IMR-90 (cell line): ENCODE data around the gene LTBP2. TPM values are rescaled to one million over a fixed set of nuclear protein-coding genes. Genes with fewer than 3 reads are reported as not detected.

Source experiments
- ATAC-seq: fragments of 200-7000 bp; cut with Tn5 transposase; 2 replicates; pipeline ENCODE4 v1.9.1; 2020; ENCODE audit warnings: low read depth, mild to moderate bottlenecking, moderate library complexity
- BruUV-seq: library from RNA; stranded (reverse); fragments of 400-500 nt; replicated peaks from 2 replicates; lab custom pipeline; 2021; lab: Mats Ljungman, UMichigan
- CTCF ChIA-PET: fragments of 300-600 bp; formaldehyde crosslinking; extraction: SDS; loops from one replicate; lab custom pipeline; 2021; ENCODE audit warnings: antibody characterized with exemption; lab: Yijun Ruan, JAX
- POLR2A ChIA-PET: fragments of 300-600 bp; sonication (Branson Sonifier 250); formaldehyde crosslinking; loops from one replicate; lab custom pipeline; 2022; ENCODE audit warnings: antibody characterized with exemption; ENCODE audit not compliant: unreplicated experiment; lab: Charles Lee
- DNase-seq: peaks from one replicate; pipeline ENCODE4 v3.0.0; 2013
- H2AFZ ChIP-seq: replicated peaks from 2 replicates; pipeline ENCODE3; 2013; ENCODE audit warnings: low read length, mild to moderate bottlenecking; ENCODE audit not compliant: poor library complexity
- H2AK5ac ChIP-seq: 2 replicates; pipeline ENCODE4 v1.6.1; 2013; ENCODE audit warnings: low read depth, low read length, inconsistent platforms
- H2AK9ac ChIP-seq: replicated peaks from 2 replicates; pipeline ENCODE3; 2013; ENCODE audit warnings: mild to moderate bottlenecking, low read depth, low read length, moderate library complexity; ENCODE audit not compliant: poor library complexity
- H2BK120ac ChIP-seq: 2 replicates; pipeline ENCODE4 v1.6.1; 2013; ENCODE audit warnings: low read depth, low read length, inconsistent platforms
- H2BK15ac ChIP-seq: 3 replicates; pipeline ENCODE4 v1.6.1; 2013; ENCODE audit warnings: low read depth, low read length, inconsistent platforms
- H2BK20ac ChIP-seq: 2 replicates; pipeline ENCODE4 v1.6.1; 2013; ENCODE audit warnings: low read depth, mild to moderate bottlenecking, inconsistent platforms, low read length, moderate library complexity
- H2BK5ac ChIP-seq: 2 replicates; pipeline ENCODE4 v1.6.1; 2013; ENCODE audit warnings: mild to moderate bottlenecking, low read depth, low read length, inconsistent platforms; ENCODE audit not compliant: poor library complexity, severe bottlenecking
- H3K14ac ChIP-seq: replicated peaks from 2 replicates; pipeline ENCODE4 v1.6.1; 2013; ENCODE audit warnings: low read depth, low read length, inconsistent platforms
- H3K18ac ChIP-seq: 2 replicates; pipeline ENCODE4 v1.6.1; 2013; ENCODE audit warnings: low read depth, low read length, control low read depth
- H3K23ac ChIP-seq: 2 replicates; pipeline ENCODE4 v1.6.1; 2013; ENCODE audit warnings: low read depth, low read length, inconsistent platforms
- H3K27ac ChIP-seq: 2 replicates; pipeline ENCODE4 v1.5.1; 2013; ENCODE audit warnings: mild to moderate bottlenecking, control low read depth, low read length; ENCODE audit not compliant: insufficient read depth
- H3K27me3 ChIP-seq: 2 replicates; pipeline ENCODE4 v1.6.1; 2013; ENCODE audit warnings: low read length; ENCODE audit not compliant: control insufficient read depth, insufficient read depth
- H3K36me3 ChIP-seq: 2 replicates; pipeline ENCODE4 v1.6.1; 2013; ENCODE audit warnings: low read length, mixed read lengths; ENCODE audit not compliant: control insufficient read depth, insufficient read depth
- H3K4ac ChIP-seq: 2 replicates; pipeline ENCODE4 v1.6.1; 2013; ENCODE audit warnings: low read depth, low read length, inconsistent platforms
- H3K4me1 ChIP-seq: 2 replicates; pipeline ENCODE4 v1.6.1; 2013; ENCODE audit warnings: low read length, mixed read lengths; ENCODE audit not compliant: control insufficient read depth, insufficient read depth
- H3K4me2 ChIP-seq: 2 replicates; pipeline ENCODE4 v1.6.1; 2013; ENCODE audit warnings: low read depth, mild to moderate bottlenecking, control low read depth, low read length, moderate library complexity
- H3K4me3 ChIP-seq: 2 replicates; pipeline ENCODE4 v1.5.1; 2013; ENCODE audit warnings: low read depth, mild to moderate bottlenecking, control low read depth, low read length, moderate library complexity; ENCODE audit not compliant: insufficient read depth
- H3K56ac ChIP-seq: 2 replicates; pipeline ENCODE4 v1.6.1; 2013; ENCODE audit warnings: low read length, inconsistent platforms; ENCODE audit not compliant: insufficient read depth; ENCODE audit errors: extremely low read depth
- H3K79me1 ChIP-seq, 2 experiments: 2 replicates each; pipeline ENCODE4 v1.6.1; 2013; ENCODE audit warnings: low read length in 2 of 2, inconsistent platforms in 1 of 2, low read depth in 1 of 2
- H3K9ac ChIP-seq: 2 replicates; pipeline ENCODE4 v1.6.1; 2013; ENCODE audit warnings: low read depth, low read length, control low read depth
- H3K9me1 ChIP-seq: 2 replicates; pipeline ENCODE4 v1.6.1; 2013; ENCODE audit warnings: low read length, inconsistent platforms; ENCODE audit not compliant: insufficient read depth
- H3K9me3 ChIP-seq: 2 replicates; pipeline ENCODE4 v1.6.1; 2013; ENCODE audit warnings: low read length; ENCODE audit not compliant: control insufficient read depth, insufficient read depth
- H4K20me1 ChIP-seq: 2 replicates; pipeline ENCODE4 v1.6.1; 2013; ENCODE audit warnings: low read length, inconsistent platforms; ENCODE audit not compliant: insufficient read depth
- H4K5ac ChIP-seq: 2 replicates; pipeline ENCODE4 v1.6.1; 2013; ENCODE audit warnings: mild to moderate bottlenecking, low read depth, low read length, control low read depth
- H4K8ac ChIP-seq, 2 experiments: 2 replicates each; pipeline ENCODE4 v1.6.1; 2013; ENCODE audit warnings: low read depth in 2 of 2, low read length in 2 of 2, control low read depth in 1 of 2, inconsistent platforms in 1 of 2
- H4K91ac ChIP-seq: 2 replicates; pipeline ENCODE4 v1.6.1; 2013; ENCODE audit warnings: low read depth, low read length, inconsistent platforms; ENCODE audit not compliant: insufficient read depth
- CEBPB ChIP-seq: IDR thresholded peaks from 2 replicates; pipeline ENCODE4 v1.6.1; 2012; ENCODE audit warnings: low read depth, low read length, improper control_type of control experiment
- MAFK ChIP-seq: IDR thresholded peaks from 2 replicates; pipeline ENCODE4 v1.6.1; 2012; ENCODE audit warnings: low read depth, low read length, improper control_type of control experiment
- MAZ ChIP-seq: IDR thresholded peaks from 2 replicates; pipeline ENCODE4 v1.6.1; 2012; ENCODE audit warnings: low read depth, mild to moderate bottlenecking, low read length, improper control_type of control experiment, moderate library complexity, borderline replicate concordance
- NFE2L2 ChIP-seq: fragments of 150-350 bp; IDR thresholded peaks from 2 replicates; pipeline ENCODE4 v1.6.1; 2016; ENCODE audit warnings: low read depth, mild to moderate bottlenecking, low read length
- POLR2A ChIP-seq: IDR thresholded peaks from 2 replicates; pipeline ENCODE4 v1.6.1; 2012; ENCODE audit warnings: mild to moderate bottlenecking, low read depth, low read length
- RAD21 ChIP-seq: IDR thresholded peaks from 2 replicates; pipeline ENCODE4 v1.6.1; 2012; ENCODE audit warnings: low read length, improper control_type of control experiment
- SMC3 ChIP-seq: fragments of 150-350 bp; IDR thresholded peaks from 2 replicates; pipeline ENCODE4 v1.6.1; 2016; ENCODE audit warnings: low read depth, mild to moderate bottlenecking, antibody characterized with exemption, low read length, moderate library complexity
- USF2 ChIP-seq: fragments of 150-350 bp; IDR thresholded peaks from 2 replicates; pipeline ENCODE4 v1.6.1; 2017; ENCODE audit warnings: mild to moderate bottlenecking, antibody characterized with exemption, low read length, low read depth
- WGBS, 2 experiments: methylation state at CpG; one replicate each; pipeline versions ENCODE4 v1.1.5 to v1.1.7; 2013; ENCODE audit warnings: missing lambda C conversion rate in 2 of 2; ENCODE audit not compliant: insufficient read length in 1 of 2; ENCODE audit errors: extremely low coverage in 2 of 2; 5-methylcytosine and 5-hydroxymethylcytosine counted together
- dilution Hi-C: fragments of 300-500 bp; cut with HindIII; formaldehyde crosslinking; loops from one replicate; pipeline ENCODE4 v1.14.3; 2018; ENCODE audit warnings: low sequenced_read_pairs; ENCODE audit not compliant: unreplicated experiment
- in situ Hi-C: fragments of 300-500 bp; cut with MboI; formaldehyde crosslinking; loops from 3 replicates; pipeline ENCODE4 v1.14.3; 2019; ENCODE audit warnings: low sequenced_read_pairs, inconsistent platforms, mixed read lengths
- intact Hi-C: fragments of 100-400 bp; cut with micrococcal nuclease; formaldehyde crosslinking; loops from 2 replicates; pipeline ENCODE4 v1.10.0; 2022
- polyA plus RNA-seq, 3 experiments: library from polyadenylated mRNA; depleted of rRNA; stranded (reverse); fragments of >200 nt; gene quantifications; 2 replicates each; pipeline ENCODE4 v1.2.3, GENCODE V29; 2012; ENCODE audit warnings: low replicate concordance in 1 of 3
- total RNA-seq: library from RNA; depleted of rRNA; stranded (reverse); fragments of >200 nt; gene quantifications from 2 replicates; pipeline ENCODE4 v1.2.3, GENCODE V29; 2012

LTBP2 gene
- total and polyA plus RNA-seq, 2 of the 4 experiments (the other 2 are of a cell fraction), result 23.8 to 79.3 TPM

GRCh38 chr14:74571441-74571841, 40.6 kb downstream of the LTBP2 start:
- H3K18ac ChIP-seq, result peak overlapping the region; percentile 61
- H4K5ac ChIP-seq, result peak overlapping the region; percentile 74
- peak overlapping the region; percentile 68 to 89 for H4K8ac ChIP-seq
- peak overlapping the region; percentile 68 for H3K4me2 ChIP-seq
- H3K4me3 ChIP-seq, result peak overlapping the region; percentile 9; the same call in 1 of the 2 replicates
- H2BK5ac ChIP-seq, result peak overlapping the region; percentile 100
- H3K23ac ChIP-seq, result peak overlapping the region; percentile 90
- intact Hi-C loops (loop anchor here (5.0 kb wide), 1 partner anchor 36 kb away; no protein-coding TSS in a partner anchor), in situ Hi-C loops (no loop called here), dilution Hi-C loops (no loop called here)
- peak overlapping the region; percentile 98 for H2BK120ac ChIP-seq
- H4K20me1 ChIP-seq, result no peaks in the 10 kb centered on the region; the same call in 1 of the 2 replicates
- TF ChIP-seq RAD21, result no peak
- no peak for TF ChIP-seq POLR2A
- peak; percentile 67; the same call in 1 of the 2 replicates for TF ChIP-seq CEBPB
- no peak for TF ChIP-seq USF2
- no peak for TF ChIP-seq SMC3
- TF ChIP-seq MAZ, result no peak
- TF ChIP-seq NFE2L2, result no peak
- no peak for TF ChIP-seq MAFK
- H3K27me3 ChIP-seq, result no peaks in the 10 kb centered on the region
- peak overlapping the region; percentile 72 for H2AFZ ChIP-seq
- CTCF ChIA-PET, result interaction anchor here (1.3 kb wide), 1 partner anchor 9 kb away, joined by 3 read pairs; no protein-coding TSS in a partner anchor
- peaks cover 34 to 76% of the 10 kb centered on the region in 2 experiments for H3K79me1 ChIP-seq
- peak overlapping the region; percentile 96 for H3K56ac ChIP-seq
- no CpG with 5 or more reads among the region's 9 CpGs for WGBS, 2 experiments
- H3K9ac ChIP-seq, result peak overlapping the region; percentile 52
- peak overlapping the region; percentile 94 for H2AK9ac ChIP-seq
- H4K91ac ChIP-seq, result peak overlapping the region; percentile 93
- no peaks in the 10 kb centered on the region for H3K36me3 ChIP-seq
- no TSS peak for BruUV-seq
- H3K27ac ChIP-seq, result peak overlapping the region; percentile 91
- POLR2A ChIA-PET, result interaction anchor here (0.7 to 2.4 kb wide), 7 partner anchors 9 to 139 kb away, joined by 3 to 9 read pairs (median 4); partner anchors contain the start of gene LTBP2
- H3K4ac ChIP-seq, result peak overlapping the region; percentile 98
- peaks cover 63% of the 10 kb centered on the region for H3K4me1 ChIP-seq
- peak overlapping the region; percentile 97 for H3K14ac ChIP-seq
- H3K9me3 ChIP-seq, result no peaks in the 10 kb centered on the region
- H2BK20ac ChIP-seq, result peak overlapping the region; percentile 98
- ATAC-seq (peak; percentile 13), DNase-seq (peak; percentile 70)
- H3K9me1 ChIP-seq, result peaks cover 65% of the 10 kb centered on the region
- H2AK5ac ChIP-seq, result peak overlapping the region; percentile 77
- H2BK15ac ChIP-seq, result peak overlapping the region; percentile 95
